ENCODE data around the gene BMPR1A. TPM values are rescaled to one million over a fixed set of nuclear protein-coding genes. Genes with fewer than 3 reads are reported as not detected.
A peak's percentile ranks its signal among the peaks of the same experiment; 100 is the strongest.

The BMPR1A gene
- total RNA-seq, 6 donors from 2014 or later, result 12.9 to 37.4 (median 30.6) TPM

GRCh38 chr10:86786368-86786767, 29.9 kb downstream of the BMPR1A start:
- H3K36me3 ChIP-seq, result no peaks in the 10 kb centered on the region
- no peaks in the 10 kb centered on the region for H3K9me3 ChIP-seq
- DNase-seq (no peak), ATAC-seq (ENCODE audit: low FRiP score in 2 of 2) (no peak)
- H3K4me3 ChIP-seq, result no peak overlapping the region
- H3K27ac ChIP-seq, result no peak overlapping the region
- 32 to 42% methylated on average over 4 of the region's 4 CpGs for WGBS, 2 donors
- TF ChIP-seq CTCF (IDR thresholded peaks at IDR 0.05), result no peak
- TF ChIP-seq EP300 (IDR thresholded peaks at IDR 0.05), result no peak
- TF ChIP-seq POLR2A (IDR thresholded peaks at IDR 0.05), result no peak
- TF ChIP-seq POLR2AphosphoS5 (IDR thresholded peaks at IDR 0.05), result no peak
- H3K27me3 ChIP-seq, result no peaks in the 10 kb centered on the region
- H3K4me1 ChIP-seq, result peaks cover 5 to 21% (median 17%) of the 10 kb centered on the region in 4 donors

GRCh38 chr10:86790394-86790793, 34.0 kb downstream of the BMPR1A start:
- TF ChIP-seq POLR2AphosphoS5 (IDR thresholded peaks at IDR 0.05) (no peak), EP300 (IDR thresholded peaks at IDR 0.05) (no peak), CTCF (IDR thresholded peaks at IDR 0.05) (no peak), POLR2A (IDR thresholded peaks at IDR 0.05) (no peak)
- 93% methylated on average over 3 of the region's 3 CpGs for WGBS, 2 donors
- Histone ChIP-seq H3K27ac (no peak overlapping the region), H3K36me3 (no peaks in the 10 kb centered on the region), H3K4me3 (no peak overlapping the region), H3K4me1 (peaks cover 5 to 16% (median 13%) of the 10 kb centered on the region in 4 donors), H3K27me3 (no peaks in the 10 kb centered on the region), H3K9me3 (no peaks in the 10 kb centered on the region)
- DNase-seq (no peak), ATAC-seq (ENCODE audit: low FRiP score in 2 of 2) (no peak)

GRCh38 chr10:86792461-86793167, 36.2 kb downstream of the BMPR1A start:
- Histone ChIP-seq H3K4me3 (no peak overlapping the region), H3K9me3 (no peaks in the 10 kb centered on the region), H3K4me1 (no peaks in the 10 kb centered on the region), H3K27me3 (no peaks in the 10 kb centered on the region), H3K27ac (no peak overlapping the region), H3K36me3 (no peaks in the 10 kb centered on the region)
- TF ChIP-seq CTCF (IDR thresholded peaks at IDR 0.05), result no peak
- TF ChIP-seq POLR2A (IDR thresholded peaks at IDR 0.05), result no peak
- no peak for TF ChIP-seq EP300 (IDR thresholded peaks at IDR 0.05)
- no peak for TF ChIP-seq POLR2AphosphoS5 (IDR thresholded peaks at IDR 0.05)
- DNase-seq (no peak), ATAC-seq (ENCODE audit: low FRiP score in 2 of 2) (no peak)
- WGBS, 2 donors, result 89 to 94% methylated on average over 1 of the region's 1 CpG

GRCh38 chr10:86793696-86794095, 37.3 kb downstream of the BMPR1A start:
- Histone ChIP-seq H3K4me3 (no peak overlapping the region), H3K27ac (no peak overlapping the region), H3K9me3 (no peaks in the 10 kb centered on the region), H3K36me3 (no peaks in the 10 kb centered on the region), H3K4me1 (peaks cover 0 to 8% (median 2%) of the 10 kb centered on the region in 4 donors), H3K27me3 (no peaks in the 10 kb centered on the region)
- 78 to 82% methylated on average over 4 of the region's 4 CpGs for WGBS, 2 donors
- DNase-seq, result no peak
- no peak for ATAC-seq (ENCODE audit: low FRiP score in 2 of 2)
- no peak for TF ChIP-seq EP300 (IDR thresholded peaks at IDR 0.05)

- Histone ChIP-seq H3K27me3 (no peaks in the 10 kb centered on the region), H3K4me3 (no peak overlapping the region), H3K4me1 (peaks cover 0 to 17% (median 2%) of the 10 kb centered on the region in 4 donors), H3K9me3 (no peaks in the 10 kb centered on the region), H3K36me3 (no peaks in the 10 kb centered on the region), H3K27ac (no peak overlapping the region)
- DNase-seq (no peak), ATAC-seq (ENCODE audit: low FRiP score in 2 of 2) (peak in 1 of 2 donors; percentile 54)
- WGBS, 2 donors, result 31 to 44% methylated on average over 3 of the region's 3 CpGs
- TF ChIP-seq POLR2A (IDR thresholded peaks at IDR 0.05) (no peak), CTCF (IDR thresholded peaks at IDR 0.05) (no peak), EP300 (IDR thresholded peaks at IDR 0.05) (no peak), POLR2AphosphoS5 (IDR thresholded peaks at IDR 0.05) (no peak)
These were observed 38.9 kb downstream of the BMPR1A start for GRCh38 chr10:86795353-86795752.
